ENCODE measurements around the gene PKD1L1.

GRCh38 chr7:47843291-47843690 is 105.0 kb downstream of the PKD1L1 start:
- TF ChIP-seq CTCF (IDR thresholded peaks at IDR 0.05), result no peak
- TF ChIP-seq POLR2A (IDR thresholded peaks at IDR 0.05), result no peak
